H54 (cell line): ENCODE data around the gene SLC38A3.
"Not testable (repeated sequence)": the region's sequence is repeated elsewhere in the genome, so short reads cannot be mapped to it uniquely, and the experiment has no call there.

Experiments
- DNase-seq: peaks from one replicate; pipeline ENCODE4 v3.0.0; 2011; ENCODE audit warnings: low spot score, mixed read lengths; ENCODE audit not compliant: insufficient read length
- FAIRE-seq: peaks from 3 replicates; lab custom pipeline; 2011; peaks lifted over from hg19 to GRCh38; lab: Jason Lieb, UNC
- POLR2A ChIP-seq: IDR thresholded peaks from 2 replicates; pipeline ENCODE4 v1.6.1; 2011; ENCODE audit warnings: low read depth, mild to moderate bottlenecking, low read length

SLC38A3 gene

DNA sequence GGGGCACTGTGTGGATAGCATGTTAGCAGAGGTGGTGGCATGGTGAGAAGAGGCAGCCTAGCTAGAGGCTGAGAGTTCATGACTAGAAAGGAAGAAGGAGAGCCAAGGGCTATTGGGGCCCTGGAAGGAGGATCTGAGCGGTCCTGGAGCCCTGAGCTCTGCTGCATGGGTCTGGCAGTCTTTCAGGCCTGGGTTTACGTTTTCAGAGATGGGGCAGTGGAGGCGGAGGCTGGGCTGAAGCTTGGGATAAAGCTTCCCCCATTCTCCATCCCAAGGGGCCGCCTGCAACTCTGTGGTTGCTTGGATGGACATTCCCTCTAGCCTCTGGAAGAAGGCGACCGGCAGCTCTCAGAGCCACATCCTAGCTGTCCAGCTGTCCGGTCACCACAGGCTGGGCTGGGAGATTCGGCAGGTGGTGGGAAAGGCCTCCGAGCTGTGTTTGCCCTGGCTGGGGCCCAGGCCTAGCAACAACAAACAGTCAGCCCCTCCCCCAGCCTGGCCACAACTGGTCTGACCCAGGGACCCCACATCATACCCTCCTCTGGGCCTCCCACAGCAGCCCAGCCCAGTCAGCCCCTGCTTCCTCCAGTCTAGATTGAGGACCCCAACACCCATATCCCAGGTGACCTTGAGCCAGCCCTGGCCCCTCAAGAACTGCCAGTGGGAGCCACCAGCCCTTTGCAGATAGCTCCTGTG, 1.8 kb upstream of the SLC38A3 start:
- no peak for FAIRE-seq
- DNase-seq, result no peak
- no peak for TF ChIP-seq POLR2A

DNA sequence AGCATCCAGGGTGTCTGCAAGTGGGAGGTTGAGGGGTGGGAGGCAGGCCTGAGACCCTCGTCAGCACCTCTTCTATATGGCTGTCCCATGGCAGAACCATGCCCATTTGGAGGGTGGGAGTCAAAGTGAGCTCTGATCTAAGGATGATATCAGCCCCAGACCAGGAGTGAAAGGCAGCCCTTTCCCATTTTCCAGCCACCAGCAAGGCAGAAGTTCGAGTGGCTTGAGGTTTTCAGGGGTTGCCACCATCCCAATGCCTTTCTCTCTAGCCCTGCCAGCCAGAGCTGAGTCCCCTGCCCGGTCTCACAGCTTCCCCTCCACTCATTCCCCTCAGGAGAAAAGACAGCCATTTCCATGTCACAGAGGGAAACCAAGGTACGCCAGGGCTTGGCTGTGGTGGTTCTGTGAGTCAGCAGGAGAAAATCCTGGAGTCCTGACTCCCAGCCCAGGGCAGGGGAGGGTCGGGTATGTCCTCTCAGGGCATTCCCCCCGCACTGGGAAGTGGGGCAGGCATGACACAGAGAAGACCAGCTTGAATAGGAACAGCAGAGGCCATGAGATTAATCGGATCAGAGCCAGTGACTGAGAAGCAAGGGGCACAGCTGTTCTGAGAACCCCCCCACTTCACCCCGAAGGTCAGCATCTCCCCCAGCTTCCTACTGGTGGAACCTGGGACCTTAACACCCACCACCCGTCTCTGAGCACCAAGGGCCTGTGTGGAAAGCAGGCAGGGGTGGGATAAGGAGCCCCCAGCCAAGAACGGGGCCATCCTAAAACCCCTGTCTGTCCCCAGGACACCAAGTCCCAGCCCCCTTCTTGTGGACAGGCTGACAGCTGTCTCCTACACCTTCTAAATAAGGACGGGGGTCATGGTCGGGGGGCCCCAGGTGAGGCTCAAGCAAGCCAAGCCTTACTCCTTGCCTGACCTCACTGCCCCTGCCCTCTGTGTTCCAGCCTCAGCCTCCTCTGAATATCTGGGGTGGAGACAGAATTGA, 965 bp upstream of the SLC38A3 start:
- DNase-seq, result no peak
- no peak for TF ChIP-seq POLR2A
- no peak for FAIRE-seq

DNA sequence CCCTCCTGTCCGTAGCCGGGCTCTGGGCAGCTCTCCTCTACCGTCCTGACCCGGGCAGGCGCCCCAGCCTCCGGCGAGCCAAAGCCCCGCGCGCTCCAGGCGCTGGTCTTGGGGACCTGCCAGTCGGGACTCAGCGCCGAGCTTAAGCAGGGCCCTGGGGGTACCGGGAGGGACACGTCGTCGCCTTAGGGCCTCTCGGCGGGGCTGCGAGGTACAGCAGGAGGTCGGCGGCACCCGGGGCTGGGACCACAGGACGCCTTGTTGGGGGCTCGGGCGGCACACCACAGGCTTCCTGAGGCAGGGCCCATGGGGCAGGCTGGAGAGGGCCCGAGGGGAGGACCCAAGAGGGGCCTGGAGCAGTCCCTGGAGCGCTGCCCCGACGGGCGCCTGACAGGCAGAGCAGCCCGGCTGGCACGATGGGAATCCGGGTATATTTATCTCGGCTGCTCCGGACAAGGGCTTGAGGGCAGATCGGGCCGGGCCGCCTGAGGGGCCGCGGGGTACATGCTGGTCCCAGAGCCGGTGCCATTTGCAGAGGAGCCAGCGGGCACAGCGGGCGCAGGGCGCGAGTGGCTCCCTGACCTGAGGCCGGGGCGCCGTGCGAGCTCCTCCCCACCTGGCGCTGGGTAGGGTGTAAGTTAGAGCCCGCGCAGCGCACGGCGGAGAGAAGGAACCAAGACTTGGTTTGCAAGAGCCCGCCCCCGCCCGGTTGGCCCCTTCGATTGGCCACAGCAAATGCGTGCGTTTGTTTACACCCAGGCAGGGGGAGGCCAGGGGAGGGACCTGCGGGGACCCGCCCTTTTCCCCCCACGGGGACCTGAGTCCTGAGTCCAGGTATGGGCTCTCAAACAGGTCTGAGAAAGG, 574 bp downstream of the SLC38A3 start:
- no peak for DNase-seq

DNA sequence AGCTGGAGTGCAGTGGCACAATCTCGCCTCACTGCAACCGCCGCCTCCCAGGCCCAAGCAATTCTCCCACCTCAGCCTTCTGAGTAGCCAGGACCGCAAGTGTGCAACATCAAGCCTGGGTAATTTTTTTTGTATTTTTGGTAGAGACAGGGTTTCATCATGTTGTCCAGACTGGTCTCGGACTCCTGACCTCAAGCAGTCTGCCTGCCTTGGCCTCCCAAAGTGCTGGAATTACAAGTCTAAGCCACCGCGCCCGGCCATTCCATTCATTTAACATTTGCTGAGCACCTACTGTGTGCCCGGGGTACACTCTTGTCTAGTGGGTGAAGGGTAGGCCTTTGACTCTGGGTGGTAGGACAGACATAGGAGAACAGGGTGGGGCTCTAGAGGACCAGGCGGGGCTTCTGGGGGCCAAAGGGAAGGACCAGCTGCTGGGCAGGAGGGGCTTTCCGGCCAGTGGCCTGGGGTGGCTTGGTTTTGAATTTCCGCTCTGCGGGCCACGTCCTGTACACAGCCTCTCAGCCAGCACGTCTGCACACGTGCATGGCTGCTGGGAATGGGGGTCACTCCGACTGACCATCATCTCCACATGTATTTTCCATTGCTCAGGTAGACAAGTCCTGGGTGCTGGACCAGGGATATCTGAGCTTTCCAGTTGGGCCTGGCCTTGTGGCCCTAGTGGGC, 2.4 kb downstream of the SLC38A3 start:
- no peak for DNase-seq
- no peak for TF ChIP-seq POLR2A
- no peak for FAIRE-seq

More for the DNA sequence above, 574 bp downstream of the SLC38A3 start:
- FAIRE-seq, result no peak
- no peak for TF ChIP-seq POLR2A

DNA sequence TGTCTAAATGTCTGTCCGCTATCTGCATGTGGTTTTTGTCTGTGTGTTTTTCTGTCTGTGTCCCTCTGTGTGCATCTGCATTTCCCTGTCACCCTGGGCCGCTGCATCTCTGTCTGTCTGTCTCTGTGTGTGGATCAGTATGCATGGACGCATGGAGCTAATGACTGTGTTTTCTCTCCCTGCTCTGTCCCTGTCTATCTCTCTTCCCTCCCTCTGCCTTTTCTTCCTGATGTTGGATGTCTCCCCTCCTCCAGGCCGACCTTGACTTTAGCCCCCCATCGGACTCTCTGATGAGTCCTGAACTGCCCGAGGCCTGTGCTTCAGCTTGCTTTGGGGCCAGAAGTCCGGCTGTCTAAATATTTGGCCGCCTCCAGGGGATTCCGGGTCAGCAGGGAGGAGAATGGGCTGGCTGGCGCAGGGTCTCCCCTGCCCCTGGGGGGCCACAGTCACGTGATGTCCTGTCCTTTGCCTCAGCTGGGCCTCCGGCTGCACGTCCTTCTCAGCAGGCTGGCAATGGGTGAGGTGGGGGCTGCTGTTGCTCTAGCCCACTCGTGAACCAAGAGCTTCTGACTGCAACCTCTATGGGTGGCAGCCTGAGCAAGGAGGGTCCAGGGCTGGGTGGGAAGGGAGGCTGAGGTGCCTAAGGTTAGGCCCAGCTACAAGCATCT, 3.7 kb downstream of the SLC38A3 start:
- TF ChIP-seq POLR2A, result no peak
- no peak for FAIRE-seq
- DNase-seq, result no peak

DNA sequence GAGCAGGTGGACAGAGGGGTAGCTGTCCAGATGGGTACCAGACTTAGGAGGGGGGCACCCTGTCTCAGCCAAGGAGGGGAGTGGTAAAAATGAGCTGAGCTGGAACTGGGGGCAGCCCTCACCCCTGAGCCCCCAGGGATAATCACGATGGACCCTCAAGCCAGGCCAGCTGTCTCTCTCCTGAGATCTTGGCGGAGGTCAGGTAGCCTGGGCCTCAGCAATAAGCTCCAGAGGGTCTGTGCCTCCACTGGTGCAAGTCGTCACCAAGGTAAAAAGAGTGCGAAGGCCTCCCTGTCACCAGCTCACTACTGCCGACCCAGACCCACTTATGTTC, 5.1 kb downstream of the SLC38A3 start:
- FAIRE-seq, result no peak
- DNase-seq, result no peak
- no peak for TF ChIP-seq POLR2A

DNA sequence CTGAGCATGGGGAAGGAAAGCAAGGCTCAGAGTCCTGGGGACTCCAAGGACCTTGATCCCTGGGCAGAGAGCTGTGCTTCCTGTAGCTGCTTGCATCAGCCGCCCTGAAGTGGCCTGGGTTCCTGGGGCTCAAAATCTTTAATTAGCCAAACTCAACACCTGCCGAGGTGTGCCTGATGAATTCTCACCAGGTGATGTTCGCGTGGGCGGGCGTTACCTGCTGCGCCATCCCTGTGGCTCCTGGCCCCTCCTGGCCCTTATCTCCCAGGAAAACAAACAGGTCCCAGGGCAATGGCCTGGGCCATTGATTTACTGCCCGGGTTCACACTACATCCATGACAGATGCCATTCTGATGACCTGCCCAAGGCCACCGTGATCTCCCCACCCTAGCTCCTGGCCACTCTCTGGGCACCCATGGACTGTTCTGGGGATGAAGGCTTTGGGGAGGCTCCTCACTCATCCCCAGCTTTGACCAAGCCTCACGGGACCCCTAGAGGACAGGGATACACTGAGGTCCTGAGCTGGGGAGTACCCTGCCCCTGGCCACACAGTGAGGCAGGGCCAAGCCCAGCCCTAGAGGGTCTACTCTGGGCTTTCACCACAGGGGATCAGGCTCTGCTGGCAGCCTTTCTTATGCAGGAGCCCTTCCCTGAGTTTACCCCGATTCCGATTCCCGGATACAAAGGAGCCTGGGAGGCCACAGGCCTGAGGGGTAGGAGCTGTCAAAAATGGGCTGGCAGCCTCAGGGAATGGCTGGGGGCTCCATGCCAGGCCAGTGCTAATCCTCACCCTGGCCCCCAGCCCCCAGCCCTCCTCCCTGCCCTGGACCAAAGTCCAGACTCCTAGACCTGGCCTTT, 5.7 kb downstream of the SLC38A3 start:
- no peak for TF ChIP-seq POLR2A
- DNase-seq (no peak), FAIRE-seq (no peak)

DNA sequence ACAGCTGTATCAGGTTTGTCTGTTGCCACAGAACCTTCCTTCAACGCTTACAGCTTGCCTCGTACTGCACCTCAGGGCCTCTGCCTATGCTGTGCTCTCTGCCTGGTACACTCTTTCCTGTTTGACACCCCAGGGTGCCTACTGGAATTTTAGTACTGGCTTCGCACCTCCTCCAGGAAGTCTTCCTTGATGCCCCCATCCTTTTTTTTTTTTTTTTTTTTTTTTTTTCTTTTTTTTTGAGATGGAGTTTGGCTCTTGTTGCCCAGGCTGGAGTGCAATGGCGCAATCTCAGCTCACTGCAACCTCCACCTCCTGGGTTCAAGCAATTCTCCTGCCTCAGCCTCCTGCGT, 6.3 kb downstream of the SLC38A3 start:
- FAIRE-seq, DNase-seq: not testable (repeated sequence)

DNA sequence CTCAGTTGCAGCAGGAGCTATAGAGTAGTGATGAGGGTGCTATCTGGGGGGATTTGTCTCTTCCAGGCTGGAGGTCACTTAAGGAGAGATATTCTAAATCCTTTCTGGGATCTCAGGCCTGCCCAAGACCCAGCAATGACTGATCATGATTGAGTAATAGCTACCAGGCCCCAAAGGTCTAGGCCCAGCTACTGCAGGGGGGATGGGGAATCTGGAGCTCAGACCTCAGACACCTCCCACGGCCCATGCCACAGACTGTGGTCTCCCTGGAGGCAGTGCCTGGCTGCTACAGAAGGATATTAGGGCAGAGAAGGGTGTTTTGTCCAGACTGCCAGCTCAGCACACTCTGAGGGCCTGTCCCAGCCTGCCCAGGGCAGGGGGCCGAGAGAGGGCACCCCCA, 6.9 kb downstream of the SLC38A3 start:
- DNase-seq (no peak), FAIRE-seq (no peak)
- TF ChIP-seq POLR2A, result no peak

DNA sequence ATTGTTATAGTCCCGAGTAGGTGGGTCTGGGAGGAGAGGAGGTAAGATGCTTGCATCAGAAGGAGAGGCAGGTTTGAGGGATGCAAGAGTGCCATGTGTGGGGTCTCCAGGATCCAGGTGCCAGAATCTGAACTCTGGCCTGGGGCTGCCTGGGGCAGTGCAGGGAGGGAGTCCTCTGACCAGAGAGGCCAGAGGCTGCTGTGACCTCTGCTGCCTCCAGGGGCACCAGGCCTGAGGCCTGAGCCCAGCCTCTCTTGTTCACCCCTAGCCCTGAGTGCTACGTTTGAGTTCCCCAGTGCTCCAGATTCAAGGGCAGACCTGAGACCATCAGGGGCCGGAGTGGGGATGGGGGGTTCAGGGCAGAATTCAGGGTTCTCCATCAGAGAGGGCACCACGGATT, 7.4 kb downstream of the SLC38A3 start:
- no peak for TF ChIP-seq POLR2A
- DNase-seq, result no peak
- FAIRE-seq, result no peak

DNA sequence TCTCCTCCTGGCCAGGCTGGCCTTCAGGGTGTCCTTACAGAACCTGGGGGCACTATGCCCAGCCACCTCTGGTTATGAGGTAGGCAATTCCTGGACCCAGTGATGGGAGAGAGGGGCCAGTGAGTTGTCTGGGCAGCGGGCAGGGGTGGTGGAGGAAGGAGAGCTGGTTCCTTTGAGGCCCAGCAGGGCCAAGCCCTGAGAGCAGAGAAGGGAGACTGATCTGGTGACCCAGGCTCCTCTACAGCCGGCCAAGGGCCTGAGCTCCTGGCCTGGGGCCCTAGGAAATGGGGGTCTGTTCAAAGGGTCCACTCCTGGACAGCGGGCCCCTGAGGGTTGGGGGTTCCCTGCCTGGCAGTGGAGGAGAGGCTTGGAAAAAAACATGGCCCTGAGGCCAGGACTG, 7.9 kb downstream of the SLC38A3 start:
- no peak for TF ChIP-seq POLR2A
- no peak for FAIRE-seq
- no peak for DNase-seq

DNA sequence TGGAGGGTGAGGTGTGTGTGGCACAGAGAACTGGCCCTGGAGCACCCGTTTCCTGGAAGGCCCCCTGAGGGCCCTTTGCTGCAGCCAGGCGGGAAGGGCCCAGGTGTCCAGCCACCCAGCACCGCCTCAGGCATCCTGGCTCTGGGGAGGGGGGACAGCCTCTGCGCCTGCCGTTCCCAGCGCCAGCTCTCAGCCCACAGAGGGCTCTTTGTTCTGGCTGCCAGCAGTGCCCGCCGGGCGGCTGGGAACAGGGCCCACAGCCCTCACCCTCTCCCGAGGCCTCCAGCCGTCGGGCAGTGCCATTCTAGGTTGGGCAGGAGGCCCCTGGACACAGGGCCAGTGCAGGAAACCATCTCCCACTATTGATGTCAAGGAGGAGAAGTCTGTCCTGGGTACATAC, 8.3 kb downstream of the SLC38A3 start:
- no peak for FAIRE-seq
- no peak for TF ChIP-seq POLR2A
- no peak for DNase-seq

DNA sequence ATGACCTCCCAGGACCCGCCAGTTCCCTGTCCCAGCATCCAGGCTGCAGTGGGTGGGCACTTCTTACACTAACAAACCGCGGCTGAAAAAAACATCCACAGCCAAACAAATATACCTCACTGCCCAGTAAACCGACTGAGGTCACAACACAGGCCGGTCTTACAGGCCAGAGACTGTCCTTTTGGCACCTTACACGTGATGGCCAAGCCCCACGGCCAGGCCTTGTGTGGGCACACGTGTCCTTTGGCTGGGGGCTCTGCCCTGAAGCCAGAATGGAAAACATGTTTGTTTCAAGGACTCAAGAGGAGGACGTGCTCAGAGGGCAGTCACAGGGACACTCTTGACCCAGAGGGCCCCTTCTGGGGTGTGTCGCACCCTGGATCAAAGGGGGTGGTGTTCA, 9.8 kb downstream of the SLC38A3 start:
- no peak for DNase-seq
- TF ChIP-seq POLR2A, result no peak
- no peak for FAIRE-seq
